ENCODE results near the gene GPRC5C. TPM values are rescaled to one million over a fixed set of nuclear protein-coding genes. Genes with fewer than 3 reads are reported as not detected.

Gene GPRC5C
- total RNA-seq, 1 experiment from 2014 or later, result not detected

DNA sequence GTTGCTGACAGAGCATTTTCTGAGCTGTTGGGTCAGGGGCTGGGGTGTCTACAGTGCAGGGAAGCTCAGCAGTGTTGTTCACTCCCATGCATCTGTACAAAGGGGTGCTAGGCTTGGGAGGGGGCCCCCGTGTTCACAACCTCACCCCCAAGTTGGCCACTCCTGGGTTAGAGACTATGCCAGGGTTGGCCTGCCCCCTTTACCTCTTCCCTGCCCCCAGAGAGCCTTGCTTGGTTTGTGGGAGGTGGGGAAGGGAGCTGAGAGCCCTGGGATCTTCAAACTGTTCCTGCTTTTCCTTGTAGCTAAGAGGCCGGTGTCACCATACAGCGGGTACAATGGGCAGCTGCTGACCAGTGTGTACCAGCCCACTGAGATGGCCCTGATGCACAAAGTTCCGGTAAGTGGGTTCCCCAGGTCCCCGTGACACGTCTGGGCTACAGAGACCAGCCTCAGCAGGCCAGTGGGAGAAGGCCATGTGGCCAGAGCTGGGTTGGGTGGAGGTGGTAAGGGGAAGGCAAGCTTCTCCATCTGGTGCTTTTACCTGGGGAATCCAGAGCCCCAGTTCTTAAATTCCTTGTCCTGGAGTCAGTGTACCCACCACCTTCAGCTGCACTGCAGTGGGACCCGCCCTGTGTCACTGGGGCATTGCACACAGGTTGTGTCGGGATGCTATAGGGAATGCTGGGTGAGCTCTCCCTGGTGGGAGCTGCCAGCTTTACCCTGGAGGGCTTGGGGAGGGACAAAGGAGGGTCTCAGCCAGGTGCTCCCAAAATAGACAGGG, 11.8 kb downstream of the GPRC5C start:
- no peak for DNase-seq
- no peaks in the 10 kb centered on the region for H3K36me3 ChIP-seq (ENCODE audit: insufficient read depth, low read length)
- H3K4me1 ChIP-seq (ENCODE audit: low read length), result no peaks in the 10 kb centered on the region
- H3K9me3 ChIP-seq (ENCODE audit: low read length), result peaks cover 2% of the 10 kb centered on the region; the same call in 1 of the 2 replicates
- no peak overlapping the region for H3K4me3 ChIP-seq (ENCODE audit: low read length)
- H3K27ac ChIP-seq (ENCODE audit: low read length), result no peak overlapping the region
- H3K27me3 ChIP-seq (ENCODE audit: low read length), result no peaks in the 10 kb centered on the region
- no peaks in the 10 kb centered on the region for H4K20me1 ChIP-seq (ENCODE audit: insufficient read depth, low read depth, low read length)
- no peaks in the 10 kb centered on the region for H3K9me2 ChIP-seq (replicated peaks; ENCODE audit: insufficient read depth, low read length)
- H3K79me2 ChIP-seq (ENCODE audit: low read length), result no peaks in the 10 kb centered on the region
- H3K4me2 ChIP-seq (ENCODE audit: low read depth, low read length, poor library complexity, severe bottlenecking), result no peak overlapping the region
- no peak overlapping the region for H2AFZ ChIP-seq (ENCODE audit: low read length)
- H3K9ac ChIP-seq (ENCODE audit: low read length), result no peak overlapping the region

- H3K9me3 ChIP-seq (ENCODE audit: low read length), result no peaks in the 10 kb centered on the region
- H3K9me2 ChIP-seq (replicated peaks; ENCODE audit: insufficient read depth, low read length), result no peaks in the 10 kb centered on the region
- H3K36me3 ChIP-seq (ENCODE audit: insufficient read depth, low read length), result no peaks in the 10 kb centered on the region
- H3K4me2 ChIP-seq (ENCODE audit: low read depth, low read length, poor library complexity, severe bottlenecking), result no peak overlapping the region
- H3K27me3 ChIP-seq (ENCODE audit: low read length), result no peaks in the 10 kb centered on the region
- no peak overlapping the region for H3K27ac ChIP-seq (ENCODE audit: low read length)
- no peaks in the 10 kb centered on the region for H4K20me1 ChIP-seq (ENCODE audit: insufficient read depth, low read depth, low read length)
- DNase-seq, result no peak
- no peak overlapping the region for H3K4me3 ChIP-seq (ENCODE audit: low read length)
- H3K79me2 ChIP-seq (ENCODE audit: low read length), result no peaks in the 10 kb centered on the region
- no peak overlapping the region for H3K9ac ChIP-seq (ENCODE audit: low read length)
- H2AFZ ChIP-seq (ENCODE audit: low read length), result no peak overlapping the region
- no peaks in the 10 kb centered on the region for H3K4me1 ChIP-seq (ENCODE audit: low read length)
Measured at GRCh38 chr17:74444406-74444805, 12.5 kb downstream of the GPRC5C start.

DNA sequence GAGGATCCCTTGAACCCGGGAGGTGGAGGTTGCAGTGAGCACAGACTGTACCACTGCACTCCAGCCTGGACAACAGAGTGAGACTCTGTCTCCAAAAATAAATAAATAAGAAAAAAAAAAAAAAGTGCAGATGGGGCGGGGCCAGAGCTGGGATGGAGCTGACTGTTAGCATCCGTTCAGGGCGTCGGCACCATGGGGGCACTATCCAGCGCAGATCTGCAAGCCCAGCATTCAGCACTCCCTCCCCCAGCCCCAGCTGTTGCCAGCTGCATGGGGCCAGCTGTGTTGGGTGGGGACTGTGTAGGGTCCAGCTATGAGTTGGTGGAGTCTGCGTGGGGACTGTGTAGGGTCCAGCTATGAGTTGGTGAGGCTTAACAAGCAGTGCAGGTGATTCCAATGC, 13.3 kb downstream of the GPRC5C start:
- Histone ChIP-seq H3K4me3 (ENCODE audit: low read length) (no peak overlapping the region), H3K9me2 (replicated peaks; ENCODE audit: insufficient read depth, low read length) (no peaks in the 10 kb centered on the region), H4K20me1 (ENCODE audit: insufficient read depth, low read depth, low read length) (no peaks in the 10 kb centered on the region), H2AFZ (ENCODE audit: low read length) (no peak overlapping the region), H3K79me2 (ENCODE audit: low read length) (no peaks in the 10 kb centered on the region), H3K27me3 (ENCODE audit: low read length) (no peaks in the 10 kb centered on the region), H3K4me1 (ENCODE audit: low read length) (no peaks in the 10 kb centered on the region), H3K9me3 (ENCODE audit: low read length) (no peaks in the 10 kb centered on the region), H3K4me2 (ENCODE audit: low read depth, low read length, poor library complexity, severe bottlenecking) (no peak overlapping the region), H3K27ac (ENCODE audit: low read length) (no peak overlapping the region), H3K9ac (ENCODE audit: low read length) (no peak overlapping the region), H3K36me3 (ENCODE audit: insufficient read depth, low read length) (no peaks in the 10 kb centered on the region)
- DNase-seq, result no peak

GRCh38 chr17:74446551-74447500, 14.9 kb downstream of the GPRC5C start:
- Histone ChIP-seq H3K79me2 (ENCODE audit: low read length) (no peaks in the 10 kb centered on the region), H3K27ac (ENCODE audit: low read length) (no peak overlapping the region), H3K27me3 (ENCODE audit: low read length) (no peaks in the 10 kb centered on the region), H4K20me1 (ENCODE audit: insufficient read depth, low read depth, low read length) (no peaks in the 10 kb centered on the region), H3K9ac (ENCODE audit: low read length) (no peak overlapping the region), H3K9me3 (ENCODE audit: low read length) (no peaks in the 10 kb centered on the region), H3K4me2 (ENCODE audit: low read depth, low read length, poor library complexity, severe bottlenecking) (no peak overlapping the region), H2AFZ (ENCODE audit: low read length) (no peak overlapping the region), H3K36me3 (ENCODE audit: insufficient read depth, low read length) (no peaks in the 10 kb centered on the region), H3K9me2 (replicated peaks; ENCODE audit: insufficient read depth, low read length) (no peaks in the 10 kb centered on the region), H3K4me1 (ENCODE audit: low read length) (no peaks in the 10 kb centered on the region), H3K4me3 (ENCODE audit: low read length) (no peak overlapping the region)
- DNase-seq, result no peak

DNA sequence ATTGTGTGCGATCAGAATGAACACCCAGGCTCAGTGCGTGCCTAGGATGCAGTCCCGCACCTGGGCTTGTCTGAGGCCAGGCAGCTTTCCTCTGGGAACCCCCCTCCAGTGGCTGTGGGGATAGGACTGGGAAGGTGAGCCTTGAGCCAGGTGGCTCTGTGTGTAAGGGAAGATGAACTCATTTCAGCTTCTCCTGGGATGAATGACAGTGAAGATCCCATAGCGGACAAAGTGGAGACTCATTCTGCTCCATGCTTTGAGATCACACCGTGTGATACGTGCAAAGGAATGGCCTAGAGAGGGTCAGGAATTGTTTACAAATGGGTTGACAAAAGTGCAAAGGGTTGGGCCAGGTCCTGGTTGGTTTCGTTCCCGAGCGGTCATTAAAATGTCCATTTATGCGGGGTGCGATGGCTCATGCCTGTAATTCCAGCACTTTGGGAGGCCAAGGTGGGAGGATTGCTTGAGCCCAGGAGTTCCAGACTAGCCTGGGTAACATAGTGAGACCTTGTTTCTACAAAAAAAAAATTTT, 15.8 kb downstream of the GPRC5C start:
- Histone ChIP-seq H3K4me3 (ENCODE audit: low read length) (no peak overlapping the region), H4K20me1 (ENCODE audit: insufficient read depth, low read depth, low read length) (no peaks in the 10 kb centered on the region), H3K4me2 (ENCODE audit: low read depth, low read length, poor library complexity, severe bottlenecking) (no peak overlapping the region), H3K79me2 (ENCODE audit: low read length) (no peaks in the 10 kb centered on the region), H3K27ac (ENCODE audit: low read length) (no peak overlapping the region), H3K4me1 (ENCODE audit: low read length) (no peaks in the 10 kb centered on the region), H3K27me3 (ENCODE audit: low read length) (no peaks in the 10 kb centered on the region), H2AFZ (ENCODE audit: low read length) (no peak overlapping the region), H3K9me2 (replicated peaks; ENCODE audit: insufficient read depth, low read length) (no peaks in the 10 kb centered on the region), H3K9ac (ENCODE audit: low read length) (no peak overlapping the region), H3K36me3 (ENCODE audit: insufficient read depth, low read length) (no peaks in the 10 kb centered on the region), H3K9me3 (ENCODE audit: low read length) (no peaks in the 10 kb centered on the region)
- no peak for DNase-seq

DNA sequence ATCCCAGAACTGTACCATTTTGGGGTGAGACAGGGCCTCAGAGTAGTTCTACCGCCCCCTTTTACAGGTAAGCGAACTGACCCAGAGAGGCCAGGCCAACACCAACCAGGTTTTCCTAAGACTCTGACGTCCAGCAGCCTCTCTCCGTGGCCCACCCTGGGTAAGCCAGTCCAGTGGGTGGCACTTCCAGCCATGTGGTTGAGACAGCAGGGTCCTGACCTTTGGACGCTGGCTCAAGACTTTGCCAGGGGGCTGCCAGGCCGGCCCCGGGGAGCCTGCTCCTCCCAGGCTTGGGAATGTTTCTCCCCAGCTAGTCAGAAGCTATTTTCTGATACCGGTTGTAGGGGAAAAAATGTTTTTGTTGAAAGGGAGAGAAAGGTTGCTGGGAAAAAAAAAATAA, 16.9 kb downstream of the GPRC5C start:
- Histone ChIP-seq H3K9me2 (replicated peaks; ENCODE audit: insufficient read depth, low read length) (no peaks in the 10 kb centered on the region), H3K36me3 (ENCODE audit: insufficient read depth, low read length) (no peaks in the 10 kb centered on the region), H3K27me3 (ENCODE audit: low read length) (no peaks in the 10 kb centered on the region), H3K4me1 (ENCODE audit: low read length) (no peaks in the 10 kb centered on the region), H2AFZ (ENCODE audit: low read length) (no peak overlapping the region), H3K9me3 (ENCODE audit: low read length) (no peaks in the 10 kb centered on the region), H3K4me2 (ENCODE audit: low read depth, low read length, poor library complexity, severe bottlenecking) (no peak overlapping the region), H3K9ac (ENCODE audit: low read length) (no peak overlapping the region), H4K20me1 (ENCODE audit: insufficient read depth, low read depth, low read length) (no peaks in the 10 kb centered on the region), H3K4me3 (ENCODE audit: low read length) (no peak overlapping the region), H3K27ac (ENCODE audit: low read length) (no peak overlapping the region), H3K79me2 (ENCODE audit: low read length) (no peaks in the 10 kb centered on the region)
- DNase-seq, result no peak

GRCh38 chr17:74449306-74449705, 17.4 kb downstream of the GPRC5C start:
- Histone ChIP-seq H3K9ac (ENCODE audit: low read length) (no peak overlapping the region), H3K79me2 (ENCODE audit: low read length) (no peaks in the 10 kb centered on the region), H3K27ac (ENCODE audit: low read length) (no peak overlapping the region), H3K27me3 (ENCODE audit: low read length) (no peaks in the 10 kb centered on the region), H3K4me1 (ENCODE audit: low read length) (no peaks in the 10 kb centered on the region), H3K4me2 (ENCODE audit: low read depth, low read length, poor library complexity, severe bottlenecking) (no peak overlapping the region), H4K20me1 (ENCODE audit: insufficient read depth, low read depth, low read length) (no peaks in the 10 kb centered on the region), H3K4me3 (ENCODE audit: low read length) (no peak overlapping the region), H3K36me3 (ENCODE audit: insufficient read depth, low read length) (no peaks in the 10 kb centered on the region), H3K9me2 (replicated peaks; ENCODE audit: insufficient read depth, low read length) (no peaks in the 10 kb centered on the region), H3K9me3 (ENCODE audit: low read length) (no peaks in the 10 kb centered on the region), H2AFZ (ENCODE audit: low read length) (no peak overlapping the region)
- no peak for DNase-seq

- Histone ChIP-seq H3K79me2 (ENCODE audit: low read length) (no peaks in the 10 kb centered on the region), H3K27ac (ENCODE audit: low read length) (no peak overlapping the region), H3K9me3 (ENCODE audit: low read length) (no peaks in the 10 kb centered on the region), H3K9ac (ENCODE audit: low read length) (no peak overlapping the region), H3K27me3 (ENCODE audit: low read length) (no peaks in the 10 kb centered on the region), H3K4me2 (ENCODE audit: low read depth, low read length, poor library complexity, severe bottlenecking) (no peak overlapping the region), H2AFZ (ENCODE audit: low read length) (no peak overlapping the region), H3K36me3 (ENCODE audit: insufficient read depth, low read length) (no peaks in the 10 kb centered on the region), H3K4me1 (ENCODE audit: low read length) (no peaks in the 10 kb centered on the region), H3K4me3 (ENCODE audit: low read length) (no peak overlapping the region), H4K20me1 (ENCODE audit: insufficient read depth, low read depth, low read length) (no peaks in the 10 kb centered on the region), H3K9me2 (replicated peaks; ENCODE audit: insufficient read depth, low read length) (no peaks in the 10 kb centered on the region)
- DNase-seq, result no peak
Measured at GRCh38 chr17:74449773-74450172, 17.9 kb downstream of the GPRC5C start.
